ENCODE measurements around the gene PROM2.

Gene PROM2

GRCh38 chr2:95289253-95289652, 15.0 kb downstream of the PROM2 start:
- no peak for DNase-seq

- no peak for DNase-seq
Measured at GRCh38 chr2:95291222-95291621, 17.0 kb downstream of the PROM2 start.

GRCh38 chr2:95292623-95293260, 18.5 kb downstream of the PROM2 start:
- no peak for DNase-seq

- DNase-seq, result no peak
Measured at GRCh38 chr2:95294579-95295250, 20.5 kb downstream of the PROM2 start.

- no peak for DNase-seq
Measured at GRCh38 chr2:95295376-95295775, 21.1 kb downstream of the PROM2 start.

GRCh38 chr2:95296011-95296410, 21.8 kb downstream of the PROM2 start:
- DNase-seq, result no peak

- no peak for DNase-seq
Measured at GRCh38 chr2:95296880-95297487, 22.7 kb downstream of the PROM2 start, which contains the start of gene KCNIP3. Gene KCNIP3 (plus strand): TSS chr2:95297347. CDS start chr2:95297439, 92 bp downstream.

- no peak for DNase-seq
Measured at GRCh38 chr2:95297639-95298395, 23.6 kb downstream of the PROM2 start.

- no peak for DNase-seq
Measured at GRCh38 chr2:95298486-95299111, 24.4 kb downstream of the PROM2 start.

- DNase-seq, result no peak
Measured at GRCh38 chr2:95299961-95300360, 25.7 kb downstream of the PROM2 start.

GRCh38 chr2:95300450-95300849, 26.2 kb downstream of the PROM2 start:
- no peak for DNase-seq

- DNase-seq, result no peak
Measured at GRCh38 chr2:95301186-95301585, 26.9 kb downstream of the PROM2 start.

- no peak for DNase-seq
Measured at GRCh38 chr2:95301876-95302641, 27.8 kb downstream of the PROM2 start.

- no peak for DNase-seq
Measured at GRCh38 chr2:95303191-95303919, 29.1 kb downstream of the PROM2 start.

GRCh38 chr2:95305380-95306061, 31.3 kb downstream of the PROM2 start:
- no peak for DNase-seq

- DNase-seq, result no peak
Measured at GRCh38 chr2:95306336-95306895, 32.2 kb downstream of the PROM2 start.

- DNase-seq, result no peak
Measured at GRCh38 chr2:95307036-95307435, 32.8 kb downstream of the PROM2 start.

GRCh38 chr2:95307878-95308277, 33.6 kb downstream of the PROM2 start:
- no peak for DNase-seq

GRCh38 chr2:95308426-95308990, 34.3 kb downstream of the PROM2 start:
- no peak for DNase-seq

GRCh38 chr2:95309599-95309998, 35.4 kb downstream of the PROM2 start:
- DNase-seq, result no peak
